ENCODE measurements around the gene FBXO8.

Gene FBXO8

DNA sequence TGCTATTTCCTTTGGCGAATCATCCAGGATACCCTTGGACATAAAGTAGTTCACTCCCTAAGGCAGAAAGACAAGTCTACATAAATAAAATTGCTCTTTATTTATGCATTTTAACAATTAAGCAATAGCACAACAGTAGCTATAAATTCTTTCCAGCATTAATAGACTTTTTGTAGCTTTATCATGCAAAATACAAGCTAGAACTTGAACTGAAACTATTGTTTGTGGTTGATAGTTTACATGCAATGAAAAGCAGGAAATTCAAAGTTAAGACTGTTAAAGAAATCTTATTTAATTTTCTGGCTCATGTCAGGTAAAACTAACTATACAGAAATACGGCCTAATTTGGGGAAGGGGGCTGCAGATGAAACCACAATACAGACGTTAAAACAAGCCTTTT, 42.3 kb downstream of the FBXO8 start:
- no peak for DNase-seq

DNA sequence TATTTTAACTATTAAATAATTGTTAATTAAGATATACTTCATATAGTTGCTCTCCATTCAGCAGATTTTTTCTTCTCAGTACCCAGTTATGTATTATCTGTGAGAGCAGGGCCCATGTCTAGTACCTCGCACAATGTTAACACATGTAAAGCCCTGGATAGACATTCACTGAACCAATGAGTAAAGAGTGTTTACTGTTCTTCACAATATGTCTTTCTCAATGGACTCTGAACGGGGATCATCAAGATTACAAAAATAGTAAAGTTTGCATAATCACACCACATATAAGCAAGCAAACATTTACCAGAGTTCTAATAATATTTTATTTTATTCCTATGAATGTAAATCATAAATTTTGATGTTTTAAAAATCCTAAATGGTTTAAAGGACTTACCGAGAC, 47.1 kb downstream of the FBXO8 start:
- DNase-seq, result no peak

DNA sequence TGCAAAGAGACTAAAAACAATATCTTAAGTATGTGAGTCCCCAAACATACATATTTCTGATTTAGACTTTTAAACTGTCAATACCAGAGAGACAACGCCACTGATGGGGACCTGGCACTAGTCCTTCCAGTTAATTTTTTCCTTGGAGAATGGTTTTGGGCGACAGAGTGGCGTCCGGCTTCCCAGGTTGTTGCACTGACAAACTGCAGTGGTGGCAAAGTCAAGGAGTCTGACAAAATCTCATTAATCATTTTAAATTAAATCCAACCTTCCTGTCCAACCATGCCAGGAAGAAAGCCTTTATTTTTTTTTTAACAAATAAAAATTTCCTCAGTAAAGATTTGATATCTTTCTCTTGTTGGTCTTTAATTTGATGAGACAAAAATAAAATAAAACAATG, 52.8 kb downstream of the FBXO8 start:
- no peak for DNase-seq

DNA sequence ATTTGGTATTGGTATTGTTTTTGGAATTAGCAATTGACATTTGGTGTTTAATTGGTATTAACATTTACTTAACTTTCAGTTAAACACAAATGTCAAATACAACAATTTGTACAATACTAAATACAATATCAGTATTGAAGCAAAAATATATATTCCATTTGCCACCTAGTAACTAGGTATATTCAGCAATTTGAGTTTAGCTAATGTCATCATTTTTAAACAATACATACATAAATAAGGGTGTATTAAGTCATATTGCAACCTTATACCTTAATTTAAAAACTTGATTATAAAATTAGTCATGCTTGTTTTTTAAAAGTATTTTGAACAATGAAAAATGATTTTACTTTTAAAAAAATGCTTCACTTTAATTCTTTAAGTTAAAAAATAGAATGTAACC, 53.3 kb downstream of the FBXO8 start:
- no peak for DNase-seq

DNA sequence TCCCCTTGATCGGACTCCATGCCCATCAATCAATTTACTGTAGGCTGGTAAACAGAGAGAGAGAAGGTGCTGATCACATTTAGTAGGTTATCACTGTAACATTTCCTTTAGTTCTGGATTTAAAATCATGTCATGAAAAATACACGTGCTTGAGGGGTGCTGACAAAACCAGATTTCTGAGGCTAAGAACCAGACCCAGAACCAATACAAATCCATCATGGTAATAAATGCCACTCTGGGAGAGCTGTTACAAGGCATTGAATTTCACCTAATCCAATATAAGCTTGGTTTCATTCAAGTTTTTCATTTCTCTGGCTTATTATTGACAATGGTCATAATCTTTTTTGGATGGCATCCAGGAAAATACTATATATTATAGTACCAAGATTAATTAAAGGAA, 54.5 kb downstream of the FBXO8 start:
- no peak for DNase-seq

DNA sequence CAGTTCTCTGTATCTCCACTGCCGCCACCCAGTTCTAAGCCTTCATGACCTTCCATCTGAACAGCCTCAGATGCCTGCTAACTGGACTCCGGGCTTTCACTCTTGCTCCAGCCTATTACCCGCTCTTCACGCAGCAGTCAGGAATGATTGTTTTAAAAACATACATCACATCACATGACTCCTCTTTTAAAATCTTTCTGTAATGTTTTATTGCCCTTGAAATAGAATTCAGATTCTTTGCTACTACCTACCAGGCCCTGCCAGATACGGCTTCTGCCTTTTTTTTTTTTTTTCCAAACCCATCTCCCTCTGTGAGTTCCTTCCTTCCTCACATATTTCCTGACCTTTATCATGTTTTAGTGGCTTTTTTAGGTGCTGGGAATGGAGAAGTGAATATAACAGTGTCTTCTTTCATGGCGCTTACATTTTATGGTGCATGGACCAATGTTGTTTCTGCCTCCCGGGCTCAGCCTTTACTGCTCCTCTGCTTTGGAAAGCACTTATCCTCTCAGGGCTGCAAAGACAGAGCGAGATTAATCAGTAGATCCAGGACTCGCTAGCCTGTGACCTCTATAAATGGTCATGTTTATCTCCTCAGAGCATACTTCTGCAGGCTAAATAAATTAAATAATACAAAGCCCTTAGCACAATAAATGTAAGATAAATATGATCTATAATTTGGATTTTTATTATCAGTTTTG, 58.0 kb downstream of the FBXO8 start:
- DNase-seq, result no peak

DNA sequence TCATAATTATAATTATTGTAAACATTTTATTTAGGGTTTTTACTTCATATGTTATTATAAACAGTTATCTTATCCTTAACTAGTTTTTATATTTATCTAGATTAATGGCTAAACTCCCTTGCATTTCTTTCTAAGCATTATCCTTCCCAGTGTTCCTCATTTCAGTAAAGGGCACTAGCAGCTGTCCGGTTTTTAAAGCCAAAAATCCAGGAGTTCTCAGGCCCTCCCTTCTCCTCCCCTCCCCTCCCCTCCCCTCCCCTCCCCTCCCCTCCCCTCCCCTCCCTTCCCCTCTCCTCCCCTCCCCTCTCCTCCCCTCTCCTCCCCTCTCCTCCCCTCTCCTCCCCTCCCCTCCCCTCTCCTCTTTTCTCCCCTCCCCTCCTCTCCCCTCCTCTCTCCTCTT, 58.9 kb downstream of the FBXO8 start:
- no peak for DNase-seq

DNA sequence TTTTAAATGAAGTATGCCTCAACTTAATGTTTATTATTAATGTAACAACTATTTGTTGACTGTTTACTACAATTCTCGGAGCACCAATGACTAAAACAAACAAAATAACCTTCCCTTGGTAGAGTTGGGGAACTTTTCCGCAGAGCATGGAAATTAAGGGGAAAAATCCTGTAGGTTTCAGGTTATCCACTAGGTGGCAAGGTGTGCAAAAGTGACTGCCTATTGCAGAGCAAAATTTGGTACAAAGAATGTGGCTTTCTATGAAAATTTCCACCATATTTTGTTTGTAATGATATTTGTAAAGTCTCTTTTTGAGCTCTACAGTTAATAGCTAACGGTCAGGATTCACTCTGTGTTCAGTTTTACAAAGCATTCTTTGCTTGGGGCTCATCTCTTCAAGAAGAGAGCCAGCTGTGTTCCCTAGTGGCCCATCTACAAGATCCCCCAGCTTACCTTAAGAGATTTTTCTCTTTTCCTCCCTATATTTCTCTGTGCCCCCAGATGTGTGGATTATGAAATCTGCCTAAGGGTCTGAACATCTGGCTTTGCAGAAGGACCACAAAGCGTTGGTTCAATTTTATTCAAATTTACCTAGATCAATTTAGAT, 61.1 kb downstream of the FBXO8 start:
- DNase-seq, result no peak

DNA sequence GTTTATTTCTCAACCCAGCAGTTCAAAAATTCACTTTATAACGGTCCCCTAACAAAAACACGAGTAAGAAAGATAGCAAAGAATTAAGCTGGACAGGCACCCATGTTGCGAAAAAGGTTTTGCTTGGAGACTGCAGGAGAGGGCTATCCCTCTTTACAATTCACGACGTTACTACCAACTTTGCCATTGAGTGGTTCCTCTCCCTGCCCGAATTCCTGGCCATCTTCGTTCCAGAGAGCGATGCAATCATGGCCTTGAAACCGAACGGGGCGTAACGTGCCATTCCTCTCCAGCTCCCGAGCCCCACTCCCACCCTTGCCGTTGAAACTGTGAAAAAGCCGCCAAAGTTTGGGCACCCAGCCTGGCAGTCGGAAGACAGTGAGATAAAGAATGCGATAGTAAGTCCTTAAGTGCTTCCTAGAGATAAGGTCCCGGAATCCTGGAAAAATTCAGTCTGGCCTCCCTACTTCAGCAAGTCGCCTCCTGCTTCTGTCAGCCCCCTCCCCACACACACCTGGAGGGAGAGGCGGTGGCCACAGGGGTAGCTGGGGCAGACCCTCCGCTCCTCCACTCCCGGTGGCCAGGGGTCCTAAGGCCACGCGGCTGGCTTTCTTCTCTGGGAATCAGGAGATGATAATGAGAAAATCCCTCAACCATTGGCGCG, 65.2 kb downstream of the FBXO8 start:
- no peak for DNase-seq

DNA sequence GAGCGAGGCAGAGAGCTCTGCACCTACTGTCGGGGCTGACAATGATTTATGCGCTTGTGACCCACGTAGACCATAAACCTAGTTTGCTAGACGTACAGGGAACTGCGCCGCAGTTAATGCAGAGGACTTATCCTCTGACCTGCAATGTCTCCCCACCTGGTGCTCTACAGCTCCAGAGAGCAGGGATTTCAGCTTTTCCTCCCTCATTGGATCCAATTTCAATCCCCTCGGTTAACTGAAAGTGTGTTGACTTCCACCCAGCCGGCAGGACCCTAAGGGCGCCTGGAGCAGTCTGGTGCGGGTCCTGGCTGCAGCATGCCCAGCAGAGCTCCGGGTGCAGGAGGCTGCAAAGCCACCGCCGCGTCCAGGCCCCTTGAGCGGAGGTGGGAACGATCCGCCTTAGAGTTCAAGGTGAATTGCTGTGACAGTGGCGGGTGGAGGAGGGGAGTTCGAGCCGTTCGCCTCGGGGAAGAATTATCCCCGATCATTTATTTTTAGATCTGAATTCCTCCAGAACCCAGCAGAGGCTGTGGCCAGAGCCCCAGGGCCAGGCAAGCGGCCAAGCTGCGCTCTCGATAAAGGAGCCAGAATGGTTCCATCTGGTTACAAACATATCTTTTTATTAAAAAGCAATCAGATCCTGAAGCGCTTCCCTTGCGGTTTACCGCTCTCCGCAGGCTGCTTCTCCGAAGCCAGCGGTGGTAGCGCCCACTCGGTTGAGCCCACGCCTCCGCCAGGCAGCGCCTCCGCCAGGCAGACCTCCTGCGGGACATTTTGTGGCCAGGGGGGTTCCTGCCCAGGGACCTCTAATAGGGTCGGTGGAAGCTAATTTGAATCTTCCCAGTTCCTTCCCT, 66.0 kb downstream of the FBXO8 start:
- peak; percentile 14 for DNase-seq

DNA sequence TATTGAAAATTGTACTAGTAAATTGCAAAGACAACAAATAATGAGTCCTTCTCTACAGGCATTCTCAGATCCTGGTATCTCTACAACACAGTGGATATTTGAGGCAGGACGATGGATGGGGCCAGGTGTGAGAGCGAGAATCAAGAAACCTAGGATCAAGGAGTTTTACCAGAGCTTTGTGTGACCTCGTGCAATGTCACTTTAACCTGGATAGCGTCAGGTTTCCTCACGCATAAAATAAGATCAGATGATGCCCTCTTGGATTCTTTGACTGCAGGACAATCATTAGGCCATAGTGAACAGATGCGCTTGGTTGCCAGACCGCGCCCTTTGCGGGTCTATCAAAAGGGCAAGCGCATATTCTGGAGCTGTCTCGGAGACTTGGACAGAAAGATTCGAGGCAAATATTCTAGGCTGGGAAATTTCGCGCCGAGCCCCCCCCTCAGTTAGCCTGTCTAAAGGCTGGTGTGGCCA, 66.6 kb downstream of the FBXO8 start:
- DNase-seq, result no peak

DNA sequence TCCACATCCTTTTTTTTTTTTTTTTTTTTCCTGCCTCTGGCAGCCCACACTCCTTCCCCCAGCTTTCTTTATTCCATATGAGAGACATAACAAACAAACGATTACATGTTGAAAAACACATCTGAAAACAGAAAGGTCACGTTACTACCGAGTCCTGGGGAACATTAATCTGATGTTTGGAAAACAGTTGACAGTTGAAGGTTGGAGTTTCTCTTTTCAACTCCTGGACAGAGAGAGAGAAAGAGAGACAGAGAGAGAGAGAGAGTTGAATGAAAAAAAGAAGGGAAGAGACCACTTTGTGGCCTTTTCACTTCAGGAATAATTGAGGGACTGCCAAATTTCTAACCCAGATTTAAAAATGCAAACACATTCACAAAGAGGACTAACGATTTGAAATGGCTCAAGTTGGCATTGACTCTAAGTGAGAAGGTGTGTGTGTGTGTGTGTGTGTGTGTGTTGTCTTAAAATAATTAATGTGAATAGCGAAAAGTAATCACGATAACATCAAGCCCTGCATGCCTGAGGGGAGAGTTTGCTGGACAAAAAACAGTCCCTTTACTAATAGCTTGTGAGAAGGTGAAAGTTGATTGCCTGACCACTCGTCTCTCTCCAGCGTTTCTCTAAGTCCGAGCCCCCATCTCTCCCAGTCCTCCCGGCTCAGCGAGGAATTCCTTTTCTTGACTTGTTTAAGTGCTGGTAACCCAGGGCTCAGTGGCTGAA, 67.3 kb downstream of the FBXO8 start:
- DNase-seq, result no peak

DNA sequence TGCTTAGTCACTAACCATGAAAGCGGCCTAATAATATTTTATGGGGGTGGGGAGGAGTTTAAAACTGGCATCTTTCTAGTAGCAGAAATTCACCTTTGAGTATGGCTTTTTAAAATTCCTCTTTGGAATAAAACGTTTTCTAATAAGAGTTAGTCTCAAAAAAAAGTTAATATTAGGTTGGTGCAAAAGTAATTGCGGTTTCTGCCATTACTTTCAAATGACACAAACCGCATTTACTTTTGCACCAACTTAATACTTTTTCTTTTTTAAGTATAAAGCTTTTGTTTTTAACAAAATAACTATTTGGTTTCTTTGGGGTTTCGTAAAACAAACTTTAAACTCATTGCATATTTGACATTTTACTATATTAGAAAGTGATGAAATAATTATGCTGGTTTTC, 68.4 kb downstream of the FBXO8 start:
- DNase-seq, result no peak

DNA sequence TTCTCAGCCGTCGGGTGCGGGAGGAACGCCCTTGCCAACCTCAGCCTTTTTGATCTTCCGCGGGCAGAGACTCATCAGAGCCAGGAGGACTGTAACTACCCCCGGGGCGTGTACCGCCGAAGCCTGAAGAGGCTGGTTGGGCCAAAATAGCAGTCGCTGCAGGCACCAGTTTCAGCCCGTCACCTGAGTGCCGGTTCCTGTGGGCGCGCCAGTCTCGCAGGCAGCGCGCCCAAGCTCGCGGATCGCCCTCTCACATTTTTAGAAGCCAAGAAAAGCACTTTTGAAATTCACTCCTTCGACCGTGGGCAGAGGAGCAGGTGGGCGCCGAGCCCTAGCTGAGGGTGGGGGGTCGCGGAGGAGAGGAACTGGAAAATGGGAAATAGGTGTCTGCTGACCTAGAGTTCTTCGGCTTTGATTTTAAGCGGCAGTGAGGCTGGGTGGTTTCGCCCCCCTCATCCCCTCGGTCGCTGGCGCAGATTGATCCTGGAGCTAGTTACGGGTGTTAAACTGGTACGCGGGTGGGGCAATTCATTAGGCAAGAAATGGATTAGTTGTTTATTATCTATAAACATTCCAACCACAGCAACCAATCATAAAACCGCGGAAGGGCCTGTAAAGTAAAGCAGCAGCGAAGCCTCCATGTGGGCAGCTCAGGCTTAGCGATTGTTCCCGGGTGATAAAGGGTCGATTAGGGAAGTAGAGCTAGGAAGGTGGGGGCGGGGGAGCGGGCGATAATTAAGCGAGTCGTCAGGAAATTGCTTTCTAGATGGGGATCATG, 69.2 kb downstream of the FBXO8 start:
- peak; percentile 44 for DNase-seq

DNA sequence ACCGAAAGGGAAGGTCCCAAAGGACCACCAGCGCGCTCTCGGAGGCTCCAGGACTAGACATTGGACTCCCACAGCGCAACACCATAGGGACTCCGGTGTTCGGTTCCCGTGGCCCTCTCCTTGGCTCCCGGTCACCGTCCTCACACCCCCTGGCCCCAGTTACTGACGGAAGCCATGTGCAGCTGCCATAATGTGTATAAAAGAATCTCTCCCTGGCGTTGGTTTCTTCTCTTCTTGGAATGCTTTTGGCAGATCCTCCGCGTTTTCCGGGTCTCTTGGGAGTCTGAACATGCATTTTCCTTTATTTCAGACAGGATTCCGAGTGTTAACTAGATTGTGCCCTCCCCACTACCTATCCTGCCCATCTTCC, 69.8 kb downstream of the FBXO8 start:
- DNase-seq, result no peak

DNA sequence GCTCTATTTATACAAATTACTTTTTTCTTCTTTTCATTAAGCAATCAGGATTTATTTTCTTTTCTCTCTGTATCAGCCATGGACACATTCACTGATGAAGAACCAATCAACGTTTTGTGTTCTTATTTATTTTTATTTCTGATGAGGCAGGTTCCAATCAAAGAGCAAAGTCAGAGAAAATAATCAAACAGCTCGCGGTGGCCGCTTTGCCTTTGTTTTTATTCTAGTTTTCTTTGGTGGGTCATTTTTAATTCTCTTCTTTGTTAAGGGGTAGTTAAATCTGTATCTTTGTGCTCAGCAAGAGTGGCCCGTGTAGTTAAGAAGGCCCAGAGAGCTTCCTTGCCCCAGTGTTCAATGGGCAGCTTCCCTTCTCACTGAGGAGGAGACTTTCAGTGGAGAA, 71.4 kb downstream of the FBXO8 start:
- DNase-seq, result no peak

DNA sequence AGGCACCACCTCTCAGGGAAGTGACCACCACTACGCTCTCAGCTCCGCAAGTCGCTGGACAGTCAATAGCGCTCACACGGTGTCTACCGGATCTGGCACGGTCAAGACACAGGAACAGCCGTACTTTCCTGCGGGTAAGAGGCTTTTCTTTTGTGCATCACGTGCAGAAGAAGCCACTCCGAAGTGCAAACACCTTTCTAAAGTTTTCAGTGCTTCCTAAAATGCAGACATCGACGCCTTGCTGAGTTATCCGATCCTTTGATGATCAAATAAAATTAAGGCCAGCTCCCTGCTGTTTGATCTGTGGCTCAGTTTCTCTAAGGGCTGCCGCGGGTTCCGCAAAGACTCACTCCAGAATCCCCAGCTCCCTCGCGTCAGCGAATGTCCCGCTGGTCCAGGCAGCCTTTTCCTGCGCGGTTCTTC, 71.8 kb downstream of the FBXO8 start:
- no peak for DNase-seq

DNA sequence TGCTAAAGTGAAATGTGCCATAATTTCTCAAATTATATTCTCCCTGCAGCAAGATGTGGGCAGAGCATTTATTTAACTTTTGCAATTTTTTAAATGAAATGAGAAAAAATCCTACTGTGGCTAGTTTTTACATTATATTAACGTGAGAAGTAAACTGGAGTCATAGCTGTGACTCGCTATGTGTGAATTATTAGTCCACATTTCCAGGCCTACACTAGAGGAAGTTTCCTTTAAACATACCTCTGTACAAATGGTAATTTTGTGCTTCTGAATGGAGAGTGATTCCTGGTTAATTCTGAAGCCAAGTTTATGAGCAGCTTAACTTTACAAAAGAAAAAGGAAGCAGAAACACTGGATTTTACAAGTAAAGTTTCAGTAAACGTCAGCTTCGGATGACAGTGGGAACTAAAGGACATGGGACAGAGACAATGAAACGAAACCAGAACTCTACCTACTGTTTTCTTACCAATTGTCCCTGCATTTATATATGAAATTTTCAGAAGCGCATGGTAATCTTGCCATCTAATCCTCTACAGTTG, 72.4 kb downstream of the FBXO8 start:
- DNase-seq, result no peak

DNA sequence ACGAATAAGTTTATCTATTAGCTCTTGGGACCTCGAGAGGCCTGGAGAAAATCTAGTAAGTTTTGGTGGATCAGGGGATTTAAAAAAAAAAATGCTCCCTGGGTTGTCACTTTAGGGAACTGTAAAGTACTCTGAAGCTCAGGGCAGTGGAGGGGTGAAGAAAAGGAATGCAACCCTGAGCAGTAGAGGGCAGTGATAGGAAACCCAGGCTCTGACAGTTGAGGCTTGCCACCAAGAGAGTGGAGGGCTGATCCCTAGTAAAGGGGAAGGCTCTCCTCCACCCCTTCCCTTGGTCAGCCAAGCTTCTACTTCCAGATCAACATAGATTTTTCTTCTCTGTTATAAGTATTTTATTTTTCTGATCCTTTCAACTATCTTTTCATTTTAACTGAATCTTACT, 73.1 kb downstream of the FBXO8 start:
- no peak for DNase-seq

DNA sequence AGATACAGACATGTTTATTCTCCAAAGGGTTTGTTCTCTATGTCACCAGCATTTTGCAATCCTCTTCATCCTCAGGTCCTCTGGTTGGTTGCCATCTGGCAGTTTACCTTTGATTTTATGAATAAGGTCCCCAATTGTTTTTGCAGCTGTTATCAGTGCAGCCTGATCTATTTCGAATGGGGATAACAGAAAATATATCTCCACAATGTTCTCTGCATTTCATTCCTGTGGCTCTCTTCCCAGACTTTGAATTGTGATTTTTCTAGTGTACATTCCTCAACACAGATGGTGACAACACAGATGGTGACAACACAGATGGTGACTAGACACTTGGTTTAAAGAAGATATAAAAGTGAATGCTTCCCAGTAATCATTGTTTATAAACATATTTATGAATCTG, 74.1 kb downstream of the FBXO8 start:
- no peak for DNase-seq

DNA sequence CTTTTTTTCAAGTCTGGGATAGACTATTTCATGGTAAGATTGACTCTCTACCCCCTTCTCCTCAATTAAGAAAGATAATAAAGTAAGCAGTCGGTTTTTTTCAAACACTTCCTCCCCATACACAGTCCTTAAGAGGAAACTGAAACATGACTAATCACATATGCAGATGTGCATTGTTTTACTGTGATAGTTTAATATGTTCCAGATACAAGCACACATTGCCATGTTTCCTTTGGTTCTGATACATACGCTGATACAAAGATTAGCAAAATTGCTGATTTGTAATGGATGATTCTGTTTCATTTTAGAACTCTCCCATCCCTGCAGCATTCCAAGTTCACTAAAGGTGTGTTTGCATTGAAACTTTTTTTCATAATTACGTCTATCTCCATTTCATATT, 76.1 kb downstream of the FBXO8 start:
- DNase-seq, result no peak
